NCI-H128 (cell line): ENCODE results near the gene IFNGR2.
"Not testable (repeated sequence)": the region's sequence is repeated elsewhere in the genome, so short reads cannot be mapped to it uniquely, and the experiment has no call there.

ENCODE experiments used
- DNase-seq: peaks from one replicate; lab custom pipeline; 2025; ENCODE audit not compliant: unreplicated experiment; lab: John Stamatoyannopoulos, UW

IFNGR2 gene

GRCh38 chr21:33375101-33375644 is 28.0 kb upstream of the IFNGR2 start:
- no peak for DNase-seq

GRCh38 chr21:33377221-33377920 is 25.8 kb upstream of the IFNGR2 start:
- DNase-seq: no peak

DNA sequence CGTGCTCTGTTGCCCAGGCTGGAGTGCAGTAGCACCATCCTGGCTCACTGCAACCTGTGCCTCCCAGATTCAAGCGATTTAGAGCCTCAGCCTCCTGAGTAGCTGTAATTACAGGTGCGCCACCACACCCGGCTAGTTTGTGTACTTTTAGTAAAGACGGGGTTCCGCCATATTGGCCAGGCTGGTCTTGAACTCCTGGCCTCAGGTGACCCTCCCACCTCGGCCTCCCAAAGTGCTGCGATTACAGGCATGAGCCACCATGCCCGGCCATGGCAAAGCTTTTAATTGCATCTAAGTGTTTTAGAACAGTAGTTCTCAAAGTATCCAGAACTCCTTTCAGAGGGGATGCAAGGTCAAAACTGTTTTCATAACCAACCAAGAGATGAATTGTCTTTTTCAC is 25.1 kb upstream of the IFNGR2 start:
- DNase-seq: no peak

- DNase-seq: not testable (repeated sequence)
These were observed 23.3 kb upstream of the IFNGR2 start for GRCh38 chr21:33379934-33380333.

GRCh38 chr21:33380483-33380998 is 22.7 kb upstream of the IFNGR2 start:
- no peak for DNase-seq

- not testable (repeated sequence) for DNase-seq
These were observed 21.8 kb upstream of the IFNGR2 start for GRCh38 chr21:33381381-33381780.

DNA sequence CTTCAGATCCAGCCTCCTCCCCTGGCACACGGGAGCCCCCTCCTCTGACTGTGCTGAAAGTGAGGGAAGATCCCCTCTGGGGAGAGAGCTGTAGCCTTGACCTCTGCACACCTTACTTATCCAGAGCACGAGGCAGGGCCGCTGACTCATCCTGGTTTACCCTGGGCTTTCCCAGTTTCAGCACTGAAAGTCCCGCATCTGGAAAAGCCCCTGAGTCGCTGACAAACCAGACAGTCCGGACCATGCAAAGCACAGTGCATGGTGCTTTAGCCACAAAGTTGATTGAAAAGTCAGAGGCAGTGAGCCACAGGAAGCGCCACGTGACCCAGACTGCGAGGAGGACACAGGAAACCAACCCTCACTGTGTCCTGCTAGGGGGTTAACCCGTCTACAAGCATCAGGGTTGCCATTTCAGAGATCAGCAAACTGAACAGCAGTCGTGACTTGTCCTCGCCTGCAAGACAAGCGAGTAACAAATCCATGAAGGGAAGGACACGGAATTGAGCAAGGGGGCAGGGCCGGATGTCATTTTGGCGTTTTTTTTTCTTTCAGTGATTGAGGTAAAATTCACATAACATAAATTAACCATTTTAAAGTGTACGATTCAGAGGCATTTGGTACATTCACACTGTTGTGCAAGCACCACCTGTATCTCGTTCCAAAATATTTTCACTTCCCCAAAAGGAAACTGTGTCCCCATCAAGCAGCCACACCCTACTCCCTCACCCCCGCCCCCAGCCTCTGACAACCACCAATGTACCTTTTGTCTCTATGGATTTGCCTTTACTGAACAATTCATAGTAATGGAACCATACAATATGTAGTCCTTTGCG is 19.9 kb upstream of the IFNGR2 start:
- DNase-seq: no peak

- DNase-seq: no peak
These were observed 18.3 kb upstream of the IFNGR2 start for GRCh38 chr21:33384841-33385331.

GRCh38 chr21:33386222-33386784 is 16.9 kb upstream of the IFNGR2 start:
- no peak for DNase-seq

DNA sequence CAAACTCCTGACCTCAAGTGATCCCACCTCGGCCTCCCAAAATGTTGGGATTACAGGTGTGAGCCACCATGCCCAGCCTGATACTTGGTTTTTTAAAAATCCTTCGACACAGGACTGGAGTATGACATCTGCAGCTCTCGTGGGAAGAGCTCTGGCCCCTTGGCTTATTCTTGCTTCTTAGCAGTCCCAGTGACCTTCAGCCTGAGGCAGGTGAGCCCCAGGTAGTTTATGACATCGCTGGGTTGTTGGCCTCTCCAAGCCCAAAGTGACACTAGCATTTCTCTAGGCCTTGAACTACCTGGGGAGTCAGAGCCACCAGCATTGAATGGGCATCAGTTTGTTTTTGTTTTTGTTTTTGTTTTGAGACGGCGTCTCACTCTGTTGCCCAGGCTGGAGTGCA is 15.9 kb upstream of the IFNGR2 start:
- DNase-seq: no peak

- no peak for DNase-seq
These were observed 15.0 kb upstream of the IFNGR2 start for GRCh38 chr21:33388188-33388587.

- DNase-seq: no peak
These were observed 12.7 kb upstream of the IFNGR2 start for GRCh38 chr21:33390479-33390878.

DNA sequence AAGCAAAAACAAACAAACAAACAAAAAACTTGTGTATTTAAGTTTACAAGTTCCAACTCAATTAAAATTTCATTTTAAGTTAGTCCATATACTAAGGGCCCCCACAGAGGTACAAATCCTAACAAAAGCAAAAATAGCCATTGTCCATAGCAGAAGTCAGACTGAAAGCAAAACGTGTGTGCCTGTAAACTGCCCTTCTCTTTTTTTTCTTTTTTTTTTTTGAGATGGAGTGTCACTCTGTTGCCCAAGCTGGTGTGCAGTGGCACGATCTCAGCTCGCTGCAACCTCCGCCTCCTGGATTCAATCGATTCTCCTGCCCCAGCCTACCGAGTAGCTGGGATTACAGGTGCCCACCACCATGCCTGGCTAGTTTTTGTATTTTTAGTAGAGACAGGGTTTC is 11.6 kb upstream of the IFNGR2 start:
- no peak for DNase-seq

GRCh38 chr21:33392284-33392985 is 10.8 kb upstream of the IFNGR2 start:
- DNase-seq: no peak

DNA sequence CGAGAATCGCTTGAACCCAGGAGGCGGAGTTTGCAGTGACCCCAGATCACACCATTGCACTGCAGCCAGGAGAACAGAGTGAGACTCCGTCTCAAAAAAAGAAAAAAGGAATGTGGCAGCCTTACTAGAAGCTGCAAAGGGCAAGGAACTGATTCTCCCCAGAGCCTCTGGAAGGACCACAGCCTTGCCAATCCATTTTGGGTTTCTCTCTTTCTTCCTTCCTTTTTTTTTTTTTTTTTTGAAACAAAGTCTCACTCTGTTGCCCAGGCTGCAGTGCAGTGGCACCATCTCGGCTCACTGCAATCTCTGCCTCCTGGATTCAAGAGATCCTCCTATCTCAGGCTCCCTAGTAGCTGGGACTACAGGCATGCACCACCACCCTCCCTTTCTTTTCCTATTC is 9.9 kb upstream of the IFNGR2 start:
- DNase-seq: no peak

GRCh38 chr21:33394260-33394659 is 9.0 kb upstream of the IFNGR2 start:
- no peak for DNase-seq

- no peak for DNase-seq
These were observed 7.3 kb upstream of the IFNGR2 start for GRCh38 chr21:33395891-33396331.

- DNase-seq: no peak
These were observed 6.8 kb upstream of the IFNGR2 start for GRCh38 chr21:33396436-33396835.

DNA sequence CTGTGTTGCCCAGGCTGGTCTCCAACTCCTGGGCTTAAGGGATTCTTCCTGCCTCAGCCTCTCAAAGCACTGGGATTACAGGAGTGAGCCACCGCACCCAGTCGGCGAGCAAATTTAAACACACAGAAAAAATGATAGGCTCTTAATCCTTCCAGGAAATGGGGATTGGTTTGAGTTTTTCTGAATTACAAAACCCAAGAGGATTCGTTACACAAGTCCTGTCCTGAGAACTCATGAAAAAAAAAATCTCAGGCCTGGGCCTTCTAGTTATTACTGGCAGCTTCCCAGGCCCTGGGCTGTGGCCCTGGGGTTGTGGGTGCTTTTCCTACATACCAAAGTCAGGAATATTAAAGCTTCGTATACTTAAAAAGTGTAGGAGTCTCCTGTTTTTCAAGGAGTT is 6.3 kb upstream of the IFNGR2 start:
- DNase-seq: no peak

- DNase-seq: no peak
These were observed 5.5 kb upstream of the IFNGR2 start for GRCh38 chr21:33397717-33398116.

DNA sequence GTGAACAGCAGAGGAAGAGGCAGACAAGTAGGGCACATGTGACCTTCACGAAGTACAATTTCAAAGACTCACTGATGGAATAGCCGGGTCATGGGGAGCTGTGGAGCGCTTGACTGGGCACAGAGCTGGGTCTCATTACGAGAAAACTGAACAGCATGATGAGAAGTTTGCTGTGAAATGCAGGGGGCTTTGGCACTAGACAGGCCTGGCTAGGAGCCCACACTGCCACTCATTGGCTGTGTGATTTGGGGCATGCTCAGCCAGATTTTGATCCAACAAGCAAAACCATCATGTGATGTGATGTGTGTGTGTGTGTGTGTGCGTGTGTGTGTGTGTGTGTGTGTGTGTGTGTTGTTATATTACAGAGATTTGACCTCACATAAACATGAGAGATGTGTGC is 4.9 kb upstream of the IFNGR2 start:
- DNase-seq: no peak
